DND-41 (cell line): ENCODE results near the gene SPAG16.

Source experiments
- CTCF ChIP-seq: IDR thresholded peaks from 2 replicates; pipeline ENCODE4 v1.5.1; 2012; ENCODE audit warnings: borderline replicate concordance, low read length, moderate library complexity, mild to moderate bottlenecking; ENCODE audit not compliant: poor library complexity, severe bottlenecking; ENCODE audit errors: extremely low read depth
- EZH2 ChIP-seq: IDR thresholded peaks from 3 replicates; pipeline ENCODE4 v1.6.1; 2012; ENCODE audit warnings: borderline replicate concordance, low read depth, mild to moderate bottlenecking, moderate library complexity, low read length, inconsistent platforms; ENCODE audit not compliant: severe bottlenecking

- TF ChIP-seq CTCF, result no peak
- no peak for TF ChIP-seq EZH2
These were observed 49.6 kb upstream of the SPAG16 start for GRCh38 chr2:213234641-213235040.
